PC-9 (cell line): ENCODE results near the gene GAN.

Experiments
- CTCF ChIP-seq: fragments of 200-600 bp; sonication (generic); conservative IDR thresholded peaks from 2 replicates; pipeline ENCODE4 v1.6.1; 2017; ENCODE audit warnings: mixed run types, antibody characterized with exemption, mild to moderate bottlenecking, moderate library complexity
- EZH2 ChIP-seq: fragments of 200-600 bp; sonication (generic); IDR thresholded peaks from 2 replicates; pipeline ENCODE4 v1.8.0; 2017; ENCODE audit warnings: antibody characterized with exemption, low read depth

- TF ChIP-seq CTCF = no peak
- TF ChIP-seq EZH2 = no peak
Observed at GRCh38 chr16:81378049-81378448, 63.3 kb downstream of the GAN start.
